Midbrain (tissue), 1 donor: ENCODE measurements around the gene TANC1.
A peak's percentile ranks its signal among the peaks of the same experiment; 100 is the strongest.

Source experiments
- DNase-seq: peaks from one replicate; lab custom pipeline; 2025; lab: John Stamatoyannopoulos, UW

The TANC1 gene

DNA sequence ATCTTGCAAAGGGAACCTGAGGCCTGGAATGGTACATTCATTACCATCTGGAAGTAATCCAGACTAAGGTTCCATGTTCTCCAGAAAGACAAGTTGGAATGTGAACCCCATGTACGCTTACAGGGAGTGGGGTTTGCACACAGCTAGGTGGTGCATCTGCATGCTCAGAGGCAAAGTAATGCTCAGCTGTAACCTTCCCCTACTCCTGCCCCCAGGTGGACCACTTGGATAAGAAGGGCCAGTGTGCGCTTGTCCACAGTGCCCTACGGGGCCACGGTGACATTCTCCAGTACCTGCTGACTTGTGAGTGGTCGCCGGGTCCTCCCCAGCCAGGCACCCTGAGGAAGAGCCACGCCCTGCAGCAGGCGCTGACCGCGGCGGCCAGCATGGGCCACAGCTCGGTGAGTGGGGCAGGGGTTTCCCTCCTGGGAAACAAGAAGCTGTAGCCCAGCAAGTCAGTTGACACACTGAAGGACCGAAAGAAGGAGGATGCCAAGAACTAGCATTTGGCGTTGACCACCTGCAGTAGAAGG, 228.0 kb downstream of the TANC1 start:
- DNase-seq = no peak

DNA sequence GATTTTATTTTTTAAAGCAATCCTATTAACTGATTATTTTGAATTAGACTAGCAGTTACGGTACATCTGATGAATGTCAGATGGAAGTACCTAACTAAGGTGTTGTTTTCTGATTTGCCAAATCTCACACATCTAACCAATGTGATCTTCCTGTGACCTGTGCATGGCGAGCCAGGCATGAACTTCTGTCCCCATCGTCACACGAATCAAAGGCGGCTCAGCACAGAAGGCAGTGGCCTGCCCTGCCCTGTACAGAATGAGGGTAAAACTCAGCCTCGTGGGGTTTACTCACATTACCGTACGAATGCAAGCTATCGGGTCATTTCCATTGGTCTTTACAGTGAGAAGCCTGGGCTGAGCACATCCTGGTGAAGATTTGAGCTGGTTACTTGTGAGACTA, 230.8 kb downstream of the TANC1 start:
- DNase-seq = no peak

DNA sequence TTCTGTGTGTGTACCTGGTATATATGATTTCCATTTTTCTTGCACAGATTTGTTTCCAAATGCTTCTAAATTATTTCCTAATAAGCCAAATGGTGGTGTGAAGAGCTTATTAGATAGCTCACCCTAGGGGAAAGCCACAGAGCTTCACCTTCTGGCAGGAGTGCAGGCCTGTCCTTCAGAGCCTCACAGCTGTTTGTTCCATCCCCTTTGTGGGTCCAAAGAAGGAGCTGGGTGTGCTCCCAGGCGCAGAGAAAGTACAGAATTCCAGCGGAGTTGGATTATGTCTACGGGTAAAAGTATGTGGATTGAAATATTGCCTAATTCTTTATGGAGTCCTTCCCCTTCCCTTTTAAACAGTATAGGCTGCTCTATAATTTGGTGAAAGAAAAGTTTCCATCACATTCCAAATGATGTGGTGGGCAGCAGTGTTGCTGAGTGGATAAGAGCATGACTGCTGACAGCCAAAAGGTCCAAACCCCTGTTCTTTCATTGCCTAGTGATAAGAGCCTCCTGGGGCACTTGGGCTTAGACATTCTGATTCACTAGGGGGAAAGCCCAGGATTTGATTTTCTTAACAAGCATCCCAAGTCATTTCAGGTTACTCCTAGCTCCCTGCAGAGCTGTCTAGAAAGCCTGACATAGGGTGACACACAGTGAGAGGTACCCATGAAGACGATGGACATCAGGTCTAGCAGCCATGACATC, 231.5 kb downstream of the TANC1 start:
- no peak for DNase-seq

DNA sequence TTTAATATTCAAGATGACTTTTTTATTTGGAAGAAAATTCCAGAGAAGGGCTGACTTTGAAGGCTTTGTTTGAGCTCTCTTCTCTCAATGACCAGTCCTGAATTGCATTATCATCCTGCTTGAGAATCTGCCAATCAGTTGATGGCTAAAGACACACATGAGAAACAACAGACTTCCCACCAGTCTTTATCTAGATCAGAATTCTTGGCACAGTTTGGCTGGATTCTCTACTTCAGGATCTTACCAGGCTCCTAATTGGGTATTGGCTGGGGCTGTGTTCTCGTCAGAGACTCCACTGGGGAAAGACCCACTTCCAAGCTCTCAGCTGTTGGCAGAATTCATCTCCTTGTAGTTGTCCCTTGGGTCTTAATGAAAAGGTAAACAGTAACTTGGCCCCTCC, 232.1 kb downstream of the TANC1 start:
- DNase-seq = no peak

- no peak for DNase-seq
Observed at GRCh38 chr2:159201360-159202063, 233.1 kb downstream of the TANC1 start.

DNA sequence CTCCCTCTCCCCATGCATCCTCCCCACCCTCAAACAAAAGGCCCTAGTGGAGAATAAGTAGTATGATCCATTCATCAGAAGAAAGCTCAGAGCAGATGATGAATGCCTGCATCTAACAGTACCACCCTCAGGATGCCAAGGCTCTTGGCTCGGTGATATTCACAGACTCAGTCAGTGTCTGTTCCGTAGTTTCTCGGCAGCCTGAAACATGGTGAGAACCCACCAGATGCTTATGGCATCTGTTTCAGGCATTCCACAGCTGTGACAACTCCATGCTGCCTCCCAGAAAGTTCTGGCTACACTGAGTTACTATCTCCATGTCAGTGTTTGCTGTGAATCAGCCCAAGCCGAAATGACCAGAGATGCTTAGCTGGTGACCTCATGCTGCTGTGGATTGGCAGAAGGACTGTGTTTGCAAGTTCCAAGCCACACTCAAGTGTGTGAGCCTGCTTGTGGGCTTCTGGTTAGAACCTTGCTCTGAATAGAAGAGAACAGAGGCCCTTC, 234.2 kb downstream of the TANC1 start:
- DNase-seq = peak; percentile 41

DNA sequence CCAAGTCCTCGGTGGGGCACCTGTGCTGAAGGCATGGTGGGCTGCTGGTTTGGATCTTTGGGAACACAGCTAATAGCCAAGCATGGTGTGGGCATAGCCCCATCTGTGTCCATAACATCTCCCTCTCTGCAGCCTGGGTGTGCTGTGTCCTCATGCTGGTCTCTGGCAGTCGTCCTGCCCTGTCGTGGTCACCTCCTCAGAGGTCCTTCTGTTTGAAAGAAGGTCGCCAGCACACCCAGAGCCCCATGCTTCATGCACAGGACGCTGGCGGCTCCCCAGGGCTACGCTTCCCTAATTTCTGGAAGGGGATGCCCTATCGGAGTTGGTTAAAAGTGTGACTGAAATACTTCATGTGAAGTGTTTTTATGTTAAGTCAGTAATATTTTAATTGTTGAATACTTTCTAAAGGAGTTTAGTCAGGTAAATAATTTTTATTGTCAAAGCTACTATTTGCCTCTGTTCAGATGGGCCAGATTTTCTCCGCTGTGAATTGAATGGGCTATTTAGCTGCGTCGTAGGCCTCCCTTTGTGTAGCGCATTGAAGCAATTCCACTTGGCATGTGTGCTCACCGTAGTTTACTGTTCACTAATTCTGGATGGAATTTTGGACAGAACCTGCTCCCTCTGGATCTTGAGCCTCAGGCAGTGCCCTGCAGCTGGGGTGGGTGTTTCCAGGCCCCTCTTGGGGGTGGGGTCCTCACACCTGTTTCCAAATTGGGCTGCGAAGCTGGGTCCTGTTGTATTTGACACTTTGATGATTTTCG, 236.1 kb downstream of the TANC1 start:
- peak; percentile 47 for DNase-seq

DNA sequence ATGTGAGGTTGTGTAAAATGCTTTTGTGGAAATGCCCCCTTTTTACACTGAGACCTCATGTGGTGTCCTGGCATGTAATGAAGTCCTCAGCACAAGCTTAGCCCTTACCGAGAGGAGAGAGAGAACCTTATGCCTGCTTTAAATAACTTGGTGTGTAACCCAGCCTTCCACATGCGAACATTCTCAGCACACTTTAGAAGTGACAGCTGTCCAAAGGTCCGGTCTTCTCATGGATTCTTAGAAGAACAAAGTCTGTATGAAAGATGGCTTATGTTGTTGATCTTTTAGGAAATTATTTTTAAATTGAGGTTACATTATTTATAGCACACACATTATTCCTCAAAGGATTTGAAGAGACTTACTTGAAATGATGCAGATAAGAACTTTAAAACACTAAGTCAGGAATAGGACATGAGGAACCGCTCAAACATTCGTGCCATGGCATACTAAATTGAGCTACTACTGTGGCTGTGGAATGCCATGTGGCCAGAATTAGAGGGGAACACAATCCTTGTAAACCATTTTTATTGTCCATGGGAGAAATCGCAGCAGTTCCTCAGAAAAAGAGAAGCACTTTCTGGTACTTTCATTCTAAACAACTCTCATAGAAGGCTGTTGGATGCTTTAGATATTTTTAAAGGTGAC, 238.4 kb downstream of the TANC1 start:
- no peak for DNase-seq

DNA sequence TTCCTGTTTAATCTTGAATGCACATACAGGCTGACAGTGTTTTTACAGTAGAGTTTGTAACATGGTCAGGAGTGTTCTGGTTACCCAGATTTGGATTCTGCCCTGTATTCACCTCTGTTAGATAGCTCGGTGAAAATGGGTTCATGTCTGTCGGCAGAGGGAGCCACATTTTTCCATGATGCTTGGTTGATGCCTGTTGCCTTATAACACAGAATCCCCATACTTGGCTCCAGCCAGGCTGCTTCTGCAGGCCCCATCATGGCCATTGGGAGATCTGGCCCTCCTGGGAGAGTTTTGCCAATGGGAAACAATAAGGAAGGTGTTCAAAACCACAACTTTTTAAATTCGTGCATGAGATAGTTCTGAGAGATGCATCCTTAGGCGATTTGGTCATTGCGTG, 240.0 kb downstream of the TANC1 start:
- no peak for DNase-seq

- DNase-seq = no peak
Observed at GRCh38 chr2:159209341-159210306, 241.2 kb downstream of the TANC1 start.

DNA sequence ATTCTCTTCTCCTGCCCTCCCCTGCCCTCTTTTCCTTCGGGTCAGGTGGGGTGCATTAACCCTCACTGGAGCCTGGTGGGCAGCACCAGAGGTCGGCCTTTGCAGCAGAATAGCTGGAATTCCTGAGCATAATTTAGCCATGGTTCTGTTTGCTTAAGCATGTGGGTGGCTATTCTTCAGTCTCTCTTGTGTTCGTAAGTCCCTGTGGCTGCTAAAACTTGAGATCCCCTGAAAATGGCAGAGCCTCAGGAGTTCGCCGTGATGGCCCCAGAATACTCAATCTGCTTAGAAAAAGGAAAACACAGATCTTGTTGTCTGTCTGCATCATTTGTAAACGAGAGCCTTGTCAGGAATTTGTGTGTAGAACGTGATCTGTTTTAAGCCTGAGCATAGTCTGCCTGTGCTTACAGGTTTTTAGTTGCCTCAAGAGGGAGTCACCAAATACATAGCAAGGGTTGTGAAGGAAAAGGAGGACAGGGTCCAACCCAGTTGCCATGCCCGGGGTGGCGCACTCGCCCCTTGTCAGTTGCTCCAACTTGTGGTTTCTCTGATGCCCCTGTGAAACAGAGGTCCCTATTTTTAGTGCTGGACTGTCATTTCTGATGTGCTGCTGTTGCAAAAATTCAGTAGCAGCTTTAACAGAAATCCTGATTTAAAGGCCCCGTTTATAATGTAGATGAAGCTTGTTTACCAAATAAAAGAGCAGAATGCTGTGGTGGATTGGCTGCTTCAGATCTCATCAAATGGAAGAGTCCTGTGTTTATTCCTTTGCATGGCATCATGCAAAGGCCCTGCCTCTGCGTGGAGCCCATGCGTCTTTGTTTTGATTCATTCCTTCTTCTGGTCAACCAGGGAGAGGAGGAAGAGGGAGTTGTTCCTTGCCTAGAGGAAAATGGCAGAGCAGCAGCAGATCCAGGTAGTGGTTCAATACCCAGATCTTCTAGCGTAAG, 243.3 kb downstream of the TANC1 start:
- peak; percentile 41 for DNase-seq

DNA sequence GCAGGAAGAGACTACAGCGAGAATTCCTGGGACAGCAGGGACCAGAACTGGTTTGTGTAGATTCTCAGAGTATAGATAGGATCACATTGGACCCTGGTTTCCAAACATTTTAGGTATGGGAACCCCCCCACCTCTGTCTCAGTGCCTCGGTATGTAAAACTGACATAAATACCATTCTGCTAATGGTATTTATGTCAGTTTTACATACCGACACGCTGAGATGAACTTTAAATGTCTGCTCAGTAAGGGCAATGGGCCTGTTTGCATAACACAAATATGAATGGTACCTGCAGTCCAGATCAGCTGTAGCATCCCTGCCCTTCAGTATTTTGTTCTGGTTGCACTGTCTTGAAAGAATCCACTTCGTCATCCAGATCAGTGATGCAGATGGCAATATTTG, 244.9 kb downstream of the TANC1 start:
- DNase-seq = no peak

DNA sequence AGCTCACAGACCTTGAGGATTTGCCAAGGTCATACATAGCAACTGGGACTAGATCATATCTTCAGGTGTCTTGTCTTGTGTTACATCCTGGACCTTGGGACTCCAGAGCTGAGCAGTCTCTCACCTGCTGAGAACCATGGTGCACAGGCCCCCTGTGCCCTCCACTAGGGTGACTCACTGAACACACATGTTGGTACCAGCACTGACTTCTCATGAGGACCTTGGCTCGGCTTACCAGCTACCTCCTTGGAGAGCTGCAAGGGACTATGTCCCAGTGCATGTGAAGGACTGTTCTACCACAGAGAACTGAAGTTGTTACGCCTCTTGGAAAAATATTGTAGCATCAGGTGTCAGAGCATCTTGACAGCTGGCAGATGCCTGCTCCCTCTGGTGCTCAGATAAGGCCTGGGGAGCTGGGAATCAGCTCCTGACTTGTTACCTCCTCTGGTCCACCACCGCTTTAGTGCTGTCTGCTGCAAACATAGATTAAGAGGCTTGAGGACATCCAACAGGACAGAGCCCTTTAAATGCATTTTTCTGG, 246.0 kb downstream of the TANC1 start:
- DNase-seq = no peak

- DNase-seq = no peak
Observed at GRCh38 chr2:159215116-159215515, 246.7 kb downstream of the TANC1 start.

- DNase-seq = no peak
Observed at GRCh38 chr2:159217676-159218075, 249.2 kb downstream of the TANC1 start.

- no peak for DNase-seq
Observed at GRCh38 chr2:159218389-159218788, 249.9 kb downstream of the TANC1 start.

DNA sequence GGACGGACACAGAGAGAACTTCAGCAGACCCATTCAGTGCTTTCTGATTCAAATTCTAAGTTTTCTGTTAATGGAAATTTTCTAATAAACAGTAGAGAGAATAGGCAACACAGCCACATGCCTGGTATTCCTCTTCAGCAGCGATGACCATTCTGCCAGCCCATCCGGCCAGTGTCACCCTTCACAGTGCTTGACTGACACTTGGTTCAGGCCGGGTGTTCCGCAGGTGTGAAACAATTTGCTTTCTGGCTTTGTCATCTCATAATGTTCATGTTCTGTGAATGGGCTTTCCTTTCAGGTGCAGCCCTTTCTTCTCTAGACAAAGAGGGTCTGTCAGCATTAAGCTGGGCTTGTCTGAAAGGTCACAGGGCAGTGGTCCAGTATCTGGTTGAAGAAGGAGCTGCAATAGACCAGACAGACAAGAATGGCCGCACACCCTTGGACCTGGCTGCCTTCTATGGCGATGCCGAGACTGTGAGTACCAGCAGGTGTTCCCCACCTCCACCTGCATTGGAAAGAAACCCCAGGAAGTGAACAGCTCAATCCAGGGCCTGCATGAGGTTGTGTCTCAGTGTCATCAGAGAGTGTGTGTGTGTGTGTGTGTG, 251.1 kb downstream of the TANC1 start:
- no peak for DNase-seq

GRCh38 chr2:159224061-159224813, 255.8 kb downstream of the TANC1 start:
- DNase-seq = no peak
